ENCODE measurements around the gene CCDC142.

DNA sequence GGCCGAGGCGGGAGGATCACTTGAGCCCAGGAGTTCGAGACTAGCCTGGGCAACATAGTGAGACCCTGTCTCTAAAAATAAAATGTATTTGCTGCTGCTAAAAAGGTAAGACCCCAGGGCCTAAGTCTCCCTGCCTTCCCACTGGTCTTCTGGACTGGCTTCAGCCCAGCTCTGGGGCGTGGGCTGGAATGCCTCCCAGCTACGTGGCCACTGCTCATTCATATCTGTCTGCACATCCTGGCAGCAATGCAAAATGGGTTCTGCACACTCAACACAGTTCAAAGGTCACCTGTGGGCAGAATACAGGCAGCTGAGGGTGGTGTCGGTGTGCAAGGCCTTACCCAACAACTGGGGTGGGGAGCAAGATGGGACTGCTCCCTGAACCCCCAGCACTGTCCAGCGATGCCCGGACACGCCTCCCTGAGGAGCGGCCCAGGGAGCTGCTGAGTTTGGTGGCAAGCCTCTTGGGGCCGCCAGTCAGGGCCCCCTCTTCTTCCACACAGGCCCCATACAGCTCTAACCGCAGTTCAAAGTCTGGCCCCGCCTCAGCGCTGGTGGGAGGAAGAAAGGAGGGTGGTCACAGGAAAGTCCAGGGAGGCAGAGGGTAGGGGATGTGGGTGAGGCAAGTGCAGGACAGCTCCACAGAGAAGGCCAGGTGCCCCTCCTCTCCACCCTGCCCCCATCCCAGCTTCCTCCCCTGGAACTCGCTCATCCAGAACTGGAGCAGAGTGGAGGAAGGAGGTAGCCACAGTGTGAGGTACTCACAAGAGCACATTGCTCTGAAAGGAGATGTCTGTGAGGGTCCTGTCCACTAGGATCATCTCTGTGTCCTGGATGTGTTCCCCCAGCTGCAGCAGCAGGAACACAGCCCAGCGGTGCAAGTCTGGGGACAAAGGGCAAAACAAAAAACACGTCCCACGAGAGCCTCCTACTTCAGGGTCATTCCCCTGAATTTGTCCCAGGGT is 53.0 kb downstream of the CCDC142 start:
- no peak for TF ChIP-seq BACH2 (CRISPR knock-in tag; IDR thresholded peaks at IDR 0.05; ENCODE audit: borderline replicate concordance)
- TF ChIP-seq, protein P1, sequence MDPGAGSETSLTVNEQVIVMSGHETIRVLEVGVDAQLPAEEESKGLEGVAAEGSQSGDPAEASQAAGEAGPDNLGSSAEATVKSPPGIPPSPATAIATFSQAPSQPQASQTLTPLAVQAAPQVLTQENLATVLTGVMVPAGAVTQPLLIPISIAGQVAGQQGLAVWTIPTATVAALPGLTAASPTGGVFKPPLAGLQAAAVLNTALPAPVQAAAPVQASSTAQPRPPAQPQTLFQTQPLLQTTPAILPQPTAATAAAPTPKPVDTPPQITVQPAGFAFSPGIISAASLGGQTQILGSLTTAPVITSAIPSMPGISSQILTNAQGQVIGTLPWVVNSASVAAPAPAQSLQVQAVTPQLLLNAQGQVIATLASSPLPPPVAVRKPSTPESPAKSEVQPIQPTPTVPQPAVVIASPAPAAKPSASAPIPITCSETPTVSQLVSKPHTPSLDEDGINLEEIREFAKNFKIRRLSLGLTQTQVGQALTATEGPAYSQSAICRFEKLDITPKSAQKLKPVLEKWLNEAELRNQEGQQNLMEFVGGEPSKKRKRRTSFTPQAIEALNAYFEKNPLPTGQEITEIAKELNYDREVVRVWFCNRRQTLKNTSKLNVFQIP (CRISPR knock-in tag; IDR thresholded peaks at IDR 0.05; ENCODE audit: borderline replicate concordance, low read depth), result no peak
- TF ChIP-seq, protein P2, sequence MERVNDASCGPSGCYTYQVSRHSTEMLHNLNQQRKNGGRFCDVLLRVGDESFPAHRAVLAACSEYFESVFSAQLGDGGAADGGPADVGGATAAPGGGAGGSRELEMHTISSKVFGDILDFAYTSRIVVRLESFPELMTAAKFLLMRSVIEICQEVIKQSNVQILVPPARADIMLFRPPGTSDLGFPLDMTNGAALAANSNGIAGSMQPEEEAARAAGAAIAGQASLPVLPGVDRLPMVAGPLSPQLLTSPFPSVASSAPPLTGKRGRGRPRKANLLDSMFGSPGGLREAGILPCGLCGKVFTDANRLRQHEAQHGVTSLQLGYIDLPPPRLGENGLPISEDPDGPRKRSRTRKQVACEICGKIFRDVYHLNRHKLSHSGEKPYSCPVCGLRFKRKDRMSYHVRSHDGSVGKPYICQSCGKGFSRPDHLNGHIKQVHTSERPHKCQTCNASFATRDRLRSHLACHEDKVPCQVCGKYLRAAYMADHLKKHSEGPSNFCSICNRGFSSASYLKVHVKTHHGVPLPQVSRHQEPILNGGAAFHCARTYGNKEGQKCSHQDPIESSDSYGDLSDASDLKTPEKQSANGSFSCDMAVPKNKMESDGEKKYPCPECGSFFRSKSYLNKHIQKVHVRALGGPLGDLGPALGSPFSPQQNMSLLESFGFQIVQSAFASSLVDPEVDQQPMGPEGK (CRISPR knock-in tag; IDR thresholded peaks at IDR 0.05; ENCODE audit: borderline replicate concordance), result no peak
